Measurements from ENCODE around the gene SNX9. TPM values are rescaled to one million over a fixed set of nuclear protein-coding genes. Genes with fewer than 3 reads are reported as not detected.
"Not testable (repeated sequence)": the region's sequence is repeated elsewhere in the genome, so short reads cannot be mapped to it uniquely, and the experiment has no call there.

Gene SNX9
- total and polyA plus RNA-seq, 5 donors from 2014 or later: 16.4 to 31.6 (median 21.0) TPM

DNA sequence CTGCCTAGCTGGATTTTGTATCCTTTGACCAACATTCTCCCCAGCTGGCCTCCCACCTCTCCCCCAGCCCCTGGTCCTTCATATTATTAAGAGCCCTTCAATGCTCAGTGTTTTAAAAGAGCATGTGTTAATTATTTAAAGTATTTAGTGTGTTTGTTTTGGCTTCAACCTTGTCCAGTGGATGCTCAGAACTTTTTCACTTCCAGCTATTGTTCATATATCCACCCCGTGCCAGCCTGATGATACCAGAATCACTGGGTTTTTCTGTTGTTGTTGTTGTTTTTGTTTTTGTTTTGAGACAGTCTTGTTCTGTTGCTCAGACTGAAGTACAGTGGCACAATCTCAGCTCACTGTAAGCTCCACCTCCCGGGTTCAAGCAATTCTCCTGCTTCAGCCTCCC is 30.4 kb upstream of the SNX9 start:
- Histone ChIP-seq H3K27me3 (ENCODE audit: control insufficient read depth, insufficient read depth, low read length) (no peaks in the 10 kb centered on the region), H3K4me3 (ENCODE audit: low read depth, low read length) (no peak overlapping the region), H3K4me1 (ENCODE audit: control insufficient read depth, insufficient read depth, low read length, poor library complexity, severe bottlenecking) (no peaks in the 10 kb centered on the region), H3K27ac (ENCODE audit: insufficient read depth, low read length, poor library complexity, severe bottlenecking) (no peak overlapping the region), H3K36me3 (ENCODE audit: control insufficient read depth, insufficient read depth, low read length) (no peaks in the 10 kb centered on the region), H3K9me3 (ENCODE audit: control insufficient read depth in 2 of 2, low read length in 2 of 2) (no peaks in the 10 kb centered on the region)
- no peak overlapping the region for H3K27ac Mint-ChIP-seq
- ATAC-seq (ENCODE audit: low read depth in 2 of 2) (no peak), DNase-seq (no peak)
- peaks cover 0 to 5% (median 2%) of the 10 kb centered on the region in 4 donors for H3K4me1 Mint-ChIP-seq
- H3K4me3 Mint-ChIP-seq: no peak overlapping the region
- no peaks in the 10 kb centered on the region for H3K36me3 Mint-ChIP-seq
- peaks cover 29% of the 10 kb centered on the region for H3K27me3 Mint-ChIP-seq
- H3K9me3 Mint-ChIP-seq: no peaks in the 10 kb centered on the region

DNA sequence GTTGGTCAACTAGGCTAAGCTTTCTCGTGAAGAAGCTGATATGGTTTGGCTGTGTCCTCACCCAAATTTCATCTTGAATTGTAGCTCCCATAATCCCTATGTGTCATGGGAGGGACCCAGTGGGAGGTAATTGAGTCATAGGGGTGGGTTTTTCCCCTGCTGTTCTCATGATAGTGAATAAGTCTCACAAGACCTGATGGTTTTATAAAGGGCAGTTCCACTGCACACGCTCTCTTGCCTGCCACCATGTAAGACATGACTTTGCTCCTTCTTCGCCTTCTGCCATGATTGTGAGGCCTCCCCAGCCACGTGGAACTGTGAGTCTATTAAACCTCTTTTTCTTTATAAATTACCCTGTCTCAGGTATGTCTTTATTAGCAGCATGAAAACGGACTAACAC is 29.0 kb upstream of the SNX9 start:
- not testable (repeated sequence) for H3K36me3 Mint-ChIP-seq; H3K4me1 Mint-ChIP-seq; H3K4me3 Mint-ChIP-seq; H3K27ac ChIP-seq (ENCODE audit: insufficient read depth, low read length, poor library complexity, severe bottlenecking); H3K9me3 ChIP-seq (ENCODE audit: control insufficient read depth in 2 of 2, low read length in 2 of 2); H3K27ac Mint-ChIP-seq; H3K4me3 ChIP-seq (ENCODE audit: low read depth, low read length); H3K9me3 Mint-ChIP-seq; DNase-seq; H3K36me3 ChIP-seq (ENCODE audit: control insufficient read depth, insufficient read depth, low read length); H3K4me1 ChIP-seq (ENCODE audit: control insufficient read depth, insufficient read depth, low read length, poor library complexity, severe bottlenecking); ATAC-seq (ENCODE audit: low read depth in 2 of 2); H3K27me3 ChIP-seq (ENCODE audit: control insufficient read depth, insufficient read depth, low read length)
- peaks cover 24% of the 10 kb centered on the region for H3K27me3 Mint-ChIP-seq

DNA sequence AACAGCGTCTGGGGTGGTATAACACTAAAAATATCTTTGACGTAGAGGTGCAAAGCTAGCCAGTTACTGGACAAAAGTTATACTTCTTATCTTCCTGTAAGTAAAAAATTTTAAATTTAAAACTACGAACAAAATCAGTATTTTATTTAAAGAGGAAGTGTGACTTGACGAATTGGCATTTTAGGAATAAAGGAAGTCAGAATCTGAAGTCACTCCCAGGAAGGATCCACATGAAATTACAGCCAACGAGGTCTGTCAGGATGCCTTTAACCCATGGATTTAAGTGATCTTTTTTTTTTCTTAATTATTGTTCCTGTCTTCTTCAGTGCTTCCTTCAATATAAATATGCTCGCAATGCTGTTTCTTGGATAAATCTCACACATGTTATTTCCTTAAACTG is 27.2 kb upstream of the SNX9 start:
- DNase-seq: no peak
- Histone ChIP-seq H3K4me3 (ENCODE audit: low read depth, low read length) (no peak overlapping the region), H3K27ac (ENCODE audit: insufficient read depth, low read length, poor library complexity, severe bottlenecking) (no peak overlapping the region), H3K36me3 (ENCODE audit: control insufficient read depth, insufficient read depth, low read length) (no peaks in the 10 kb centered on the region), H3K27me3 (ENCODE audit: control insufficient read depth, insufficient read depth, low read length) (no peaks in the 10 kb centered on the region), H3K4me1 (ENCODE audit: control insufficient read depth, insufficient read depth, low read length, poor library complexity, severe bottlenecking) (peaks cover 7% of the 10 kb centered on the region), H3K9me3 (ENCODE audit: control insufficient read depth in 2 of 2, low read length in 2 of 2) (no peaks in the 10 kb centered on the region)
- Mint-ChIP-seq H3K4me3 (no peak overlapping the region), H3K27me3 (peaks cover 19% of the 10 kb centered on the region), H3K36me3 (no peaks in the 10 kb centered on the region), H3K9me3 (no peaks in the 10 kb centered on the region), H3K4me1 (peaks cover 3 to 8% (median 6%) of the 10 kb centered on the region in 4 donors), H3K27ac (no peak overlapping the region)
- ATAC-seq (ENCODE audit: low read depth in 2 of 2): no peak

DNA sequence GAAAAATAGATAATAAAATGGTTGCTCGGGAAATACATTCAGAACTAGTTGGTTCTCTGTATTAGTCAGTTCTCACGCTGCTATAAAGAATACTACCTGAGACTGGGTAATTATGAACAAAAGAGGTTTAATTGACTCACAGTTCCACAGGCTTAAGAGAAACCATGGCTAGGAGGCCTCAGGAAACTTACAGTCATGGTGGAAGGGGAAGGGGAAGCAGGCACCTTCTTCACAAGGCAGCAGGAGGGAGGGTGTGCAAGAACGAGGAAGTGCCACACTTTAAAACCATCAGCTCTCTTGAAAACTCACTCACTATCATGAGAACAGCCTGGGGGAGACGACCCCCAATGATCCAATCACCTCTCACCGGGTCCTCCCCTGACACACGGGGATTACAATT is 24.2 kb upstream of the SNX9 start:
- Histone ChIP-seq H3K9me3 (ENCODE audit: control insufficient read depth in 2 of 2, low read length in 2 of 2) (no peaks in the 10 kb centered on the region), H3K27ac (ENCODE audit: insufficient read depth, low read length, poor library complexity, severe bottlenecking) (no peak overlapping the region), H3K36me3 (ENCODE audit: control insufficient read depth, insufficient read depth, low read length) (no peaks in the 10 kb centered on the region), H3K4me1 (ENCODE audit: control insufficient read depth, insufficient read depth, low read length, poor library complexity, severe bottlenecking) (peaks cover 7% of the 10 kb centered on the region), H3K4me3 (ENCODE audit: low read depth, low read length) (no peak overlapping the region), H3K27me3 (ENCODE audit: control insufficient read depth, insufficient read depth, low read length) (no peaks in the 10 kb centered on the region)
- Mint-ChIP-seq H3K4me3 (no peak overlapping the region), H3K36me3 (no peaks in the 10 kb centered on the region), H3K27me3 (no peaks in the 10 kb centered on the region), H3K9me3 (peaks cover 0 to 1% (median 0%) of the 10 kb centered on the region in 7 donors), H3K4me1 (peaks cover 7 to 15% (median 9%) of the 10 kb centered on the region in 4 donors), H3K27ac (peak overlapping the region in 2 of 3 donors; percentile 30 to 76)
- DNase-seq (no peak), ATAC-seq (ENCODE audit: low read depth in 2 of 2) (no peak)

DNA sequence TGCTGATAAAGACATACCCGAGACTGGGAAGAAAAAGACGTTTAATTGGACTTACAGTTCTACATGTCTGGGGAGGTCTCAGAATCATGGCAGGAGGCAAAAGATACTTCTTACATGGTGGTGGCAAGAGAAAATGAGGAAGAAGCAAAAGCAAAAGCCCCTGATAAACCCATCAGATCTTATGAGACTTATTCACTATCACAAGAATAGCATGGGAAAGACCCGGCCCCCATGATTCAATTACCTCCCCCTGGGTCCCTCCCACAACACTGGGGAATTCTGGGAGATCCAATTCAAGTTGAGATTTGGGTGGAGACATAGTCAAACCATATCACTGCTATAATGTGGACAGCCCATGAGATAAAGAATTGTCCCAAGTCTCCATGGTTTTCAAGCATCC is 23.5 kb upstream of the SNX9 start:
- Mint-ChIP-seq H3K27ac (peak overlapping the region in 1 of 3 donors; percentile 30), H3K4me1 (peaks cover 7 to 15% (median 11%) of the 10 kb centered on the region in 4 donors)
- not testable (repeated sequence) for H3K9me3 Mint-ChIP-seq; H3K36me3 Mint-ChIP-seq; H3K36me3 ChIP-seq (ENCODE audit: control insufficient read depth, insufficient read depth, low read length); H3K27me3 ChIP-seq (ENCODE audit: control insufficient read depth, insufficient read depth, low read length); H3K27ac ChIP-seq (ENCODE audit: insufficient read depth, low read length, poor library complexity, severe bottlenecking); DNase-seq; H3K4me3 Mint-ChIP-seq; H3K4me3 ChIP-seq (ENCODE audit: low read depth, low read length); H3K9me3 ChIP-seq (ENCODE audit: control insufficient read depth in 2 of 2, low read length in 2 of 2); H3K4me1 ChIP-seq (ENCODE audit: control insufficient read depth, insufficient read depth, low read length, poor library complexity, severe bottlenecking); H3K27me3 Mint-ChIP-seq; ATAC-seq (ENCODE audit: low read depth in 2 of 2)

DNA sequence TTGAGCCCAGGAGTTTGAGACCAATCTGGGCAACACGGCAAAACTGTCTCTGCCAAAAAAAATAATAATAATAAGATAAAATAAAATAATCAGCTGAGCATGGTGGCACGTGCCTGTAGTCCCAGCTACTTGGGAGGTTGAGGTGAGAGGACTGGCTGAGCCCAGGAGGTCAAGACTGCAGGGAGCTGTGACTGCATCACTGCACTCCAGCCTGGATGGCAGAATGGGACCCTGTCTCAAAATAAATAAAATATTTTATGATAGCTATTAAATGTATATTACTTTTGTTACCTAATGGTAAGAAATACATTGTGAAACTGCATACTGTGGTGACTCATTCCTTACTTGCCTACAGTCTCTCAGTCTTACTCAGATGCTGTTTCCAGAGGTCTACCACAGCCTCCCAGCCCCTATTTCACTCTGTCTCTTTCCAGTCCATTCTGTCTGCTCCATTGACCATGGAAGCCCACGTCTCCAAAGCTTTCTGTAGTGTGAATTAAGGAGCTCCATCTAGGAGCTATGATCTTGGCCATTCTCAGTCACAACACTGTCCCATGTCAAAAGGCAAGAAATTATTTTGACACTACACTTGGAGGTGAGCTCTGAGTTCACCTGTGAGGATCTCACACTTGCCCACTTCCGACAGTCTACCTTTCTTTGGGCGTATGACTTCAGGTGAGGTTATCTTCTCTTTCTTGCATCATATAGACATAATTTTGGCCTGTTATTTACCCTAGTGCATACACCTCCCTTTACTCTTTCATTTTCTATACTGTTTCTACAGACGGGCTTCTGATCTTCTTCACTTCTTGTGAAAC is 22.4 kb upstream of the SNX9 start:
- Mint-ChIP-seq H3K9me3 (peaks cover 0 to 1% (median 0%) of the 10 kb centered on the region in 7 donors), H3K27ac (peak overlapping the region; percentile 0 to 22 (median 4)), H3K4me1 (peaks cover 7 to 15% (median 11%) of the 10 kb centered on the region in 4 donors), H3K36me3 (no peaks in the 10 kb centered on the region), H3K27me3 (no peaks in the 10 kb centered on the region), H3K4me3 (no peak overlapping the region)
- H3K27ac ChIP-seq (ENCODE audit: insufficient read depth, low read length, poor library complexity, severe bottlenecking): no peak overlapping the region
- H3K4me3 ChIP-seq (ENCODE audit: low read depth, low read length): peak overlapping the region; percentile 10
- no peaks in the 10 kb centered on the region for H3K27me3 ChIP-seq (ENCODE audit: control insufficient read depth, insufficient read depth, low read length)
- ATAC-seq (ENCODE audit: low read depth in 2 of 2): peak; percentile 70 to 74
- DNase-seq: peak in 2 of 3 donors; percentile 20 to 71
- no peaks in the 10 kb centered on the region for H3K36me3 ChIP-seq (ENCODE audit: control insufficient read depth, insufficient read depth, low read length)
- H3K4me1 ChIP-seq (ENCODE audit: control insufficient read depth, insufficient read depth, low read length, poor library complexity, severe bottlenecking): peaks cover 7% of the 10 kb centered on the region
- H3K9me3 ChIP-seq (ENCODE audit: control insufficient read depth in 2 of 2, low read length in 2 of 2): no peaks in the 10 kb centered on the region

DNA sequence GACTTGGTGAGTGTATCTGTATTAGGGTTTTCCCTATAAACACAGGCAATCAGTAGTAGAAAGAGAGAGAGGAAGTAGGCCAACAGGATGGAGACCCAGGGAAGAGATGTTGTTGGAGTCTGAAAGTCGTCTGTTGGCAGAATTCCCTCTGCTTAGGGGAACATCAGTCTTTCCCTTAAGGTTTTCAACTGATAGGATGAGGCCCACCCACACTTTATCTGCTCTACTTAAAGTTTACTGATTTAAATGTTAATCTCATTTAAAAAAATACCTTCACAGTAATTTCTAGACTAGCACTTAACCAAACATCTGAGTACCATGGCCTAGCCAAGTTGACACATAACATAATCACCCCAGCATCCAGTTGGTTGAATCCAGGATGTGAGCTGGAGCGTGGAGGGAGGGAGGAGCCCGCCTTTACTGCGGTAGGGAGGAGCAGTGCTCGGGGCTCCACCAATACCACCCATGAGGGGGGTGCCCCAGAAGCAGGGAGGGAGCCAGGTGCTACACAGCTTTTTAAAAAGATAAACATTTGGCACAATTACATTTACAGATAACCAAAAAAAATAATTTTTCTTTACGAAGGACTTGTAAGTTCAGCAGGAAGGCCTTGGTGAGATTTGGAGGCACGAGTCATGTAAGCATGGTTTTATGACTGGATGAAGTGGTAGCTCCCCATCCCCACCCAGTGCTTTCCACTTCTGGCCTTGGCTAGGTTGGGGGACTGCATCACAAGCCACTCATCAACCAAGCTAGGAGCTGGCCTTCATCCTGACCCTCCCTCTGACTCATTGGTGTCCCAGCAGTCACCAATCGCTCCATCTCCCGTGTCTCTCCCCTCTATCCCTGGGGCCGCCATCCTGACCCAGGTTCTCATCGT is 18.4 kb upstream of the SNX9 start:
- Mint-ChIP-seq H3K4me1 (peaks cover 6 to 13% (median 9%) of the 10 kb centered on the region in 4 donors), H3K4me3 (no peak overlapping the region), H3K27ac (peak overlapping the region in 1 of 3 donors; percentile 78), H3K27me3 (no peaks in the 10 kb centered on the region), H3K9me3 (peaks cover 0 to 10% (median 5%) of the 10 kb centered on the region in 7 donors), H3K36me3 (no peaks in the 10 kb centered on the region)
- Histone ChIP-seq H3K27me3 (ENCODE audit: control insufficient read depth, insufficient read depth, low read length) (no peaks in the 10 kb centered on the region), H3K9me3 (ENCODE audit: control insufficient read depth in 2 of 2, low read length in 2 of 2) (peaks cover 6 to 12% of the 10 kb centered on the region in 2 experiments), H3K4me1 (ENCODE audit: control insufficient read depth, insufficient read depth, low read length, poor library complexity, severe bottlenecking) (peaks cover 7% of the 10 kb centered on the region), H3K4me3 (ENCODE audit: low read depth, low read length) (no peak overlapping the region), H3K27ac (ENCODE audit: insufficient read depth, low read length, poor library complexity, severe bottlenecking) (no peak overlapping the region), H3K36me3 (ENCODE audit: control insufficient read depth, insufficient read depth, low read length) (no peaks in the 10 kb centered on the region)
- no peak for ATAC-seq (ENCODE audit: low read depth in 2 of 2)
- no peak for DNase-seq

Data from CD4-positive, CD25-positive, alpha-beta regulatory T cell (primary cell).